HuH-7 (cell line): ENCODE results near the gene NCBP3.
"Not testable (repeated sequence)": the region's sequence is repeated elsewhere in the genome, so short reads cannot be mapped to it uniquely, and the experiment has no call there.

ENCODE experiments used
- DNase-seq: peaks from one replicate; pipeline ENCODE4 v3.0.0; 2011; ENCODE audit warnings: low spot score

Gene NCBP3

GRCh38 chr17:3879591-3880417 is 33.8 kb upstream of the NCBP3 start:
- no peak for DNase-seq

GRCh38 chr17:3879186-3879585 is 33.1 kb upstream of the NCBP3 start:
- no peak for DNase-seq

GRCh38 chr17:3877220-3877619 is 31.2 kb upstream of the NCBP3 start:
- DNase-seq, result no peak

GRCh38 chr17:3875317-3875716 is 29.3 kb upstream of the NCBP3 start:
- no peak for DNase-seq

GRCh38 chr17:3873862-3874261 is 27.8 kb upstream of the NCBP3 start:
- no peak for DNase-seq

GRCh38 chr17:3870871-3871306 is 24.8 kb upstream of the NCBP3 start:
- no peak for DNase-seq

- no peak for DNase-seq
Measured at GRCh38 chr17:3867606-3868005, 21.6 kb upstream of the NCBP3 start.

GRCh38 chr17:3867106-3867505 is 21.1 kb upstream of the NCBP3 start:
- no peak for DNase-seq

GRCh38 chr17:3866276-3866675 is 20.2 kb upstream of the NCBP3 start:
- no peak for DNase-seq

GRCh38 chr17:3865176-3865575 is 19.1 kb upstream of the NCBP3 start:
- no peak for DNase-seq

GRCh38 chr17:3864534-3864933 is 18.5 kb upstream of the NCBP3 start:
- no peak for DNase-seq

GRCh38 chr17:3861761-3862681 is 16.0 kb upstream of the NCBP3 start:
- DNase-seq, result no peak

GRCh38 chr17:3860939-3861700 is 15.1 kb upstream of the NCBP3 start:
- DNase-seq, result no peak

- DNase-seq, result no peak
Measured at GRCh38 chr17:3859940-3860339, 13.9 kb upstream of the NCBP3 start.

- DNase-seq, result no peak
Measured at GRCh38 chr17:3857261-3858105, 11.4 kb upstream of the NCBP3 start.

GRCh38 chr17:3854204-3854603 is 8.2 kb upstream of the NCBP3 start:
- DNase-seq, result not testable (repeated sequence)

GRCh38 chr17:3852561-3852960 is 6.5 kb upstream of the NCBP3 start:
- DNase-seq, result no peak

GRCh38 chr17:3851461-3852100 is 5.5 kb upstream of the NCBP3 start:
- DNase-seq, result no peak

GRCh38 chr17:3848229-3848835 is 2.3 kb upstream of the NCBP3 start:
- DNase-seq, result no peak

- no peak for DNase-seq
Measured at GRCh38 chr17:3847165-3847670, 1.2 kb upstream of the NCBP3 start.
